Measurements from ENCODE around the gene B4GAT1.

- TF ChIP-seq CTCF (IDR thresholded peaks at IDR 0.05) (no peak), POLR2A (IDR thresholded peaks at IDR 0.05) (no peak)
These were observed 44.8 kb downstream of the B4GAT1 start for GRCh38 chr11:66302656-66303055.

Measured in tibial nerve (tissue), 3 donors.